Lower leg skin (tissue), 3 donors: ENCODE measurements around the gene ZNF560.

Experiments
- CTCF ChIP-seq, 3 donors: fragments of 450-650 bp; IDR thresholded peaks; one replicate each; pipeline ENCODE4 v1.5.1; 2016; ENCODE audit warnings: antibody characterized with exemption in 3 of 3, mild to moderate bottlenecking in 3 of 3, moderate library complexity in 2 of 3
- POLR2A ChIP-seq, 2 donors: fragments of 450-650 bp; IDR thresholded peaks; one replicate each; pipeline ENCODE4 v1.6.1; 2016 to 2017; ENCODE audit warnings: antibody characterized with exemption in 2 of 2, mild to moderate bottlenecking in 1 of 2, moderate library complexity in 1 of 2

DNA sequence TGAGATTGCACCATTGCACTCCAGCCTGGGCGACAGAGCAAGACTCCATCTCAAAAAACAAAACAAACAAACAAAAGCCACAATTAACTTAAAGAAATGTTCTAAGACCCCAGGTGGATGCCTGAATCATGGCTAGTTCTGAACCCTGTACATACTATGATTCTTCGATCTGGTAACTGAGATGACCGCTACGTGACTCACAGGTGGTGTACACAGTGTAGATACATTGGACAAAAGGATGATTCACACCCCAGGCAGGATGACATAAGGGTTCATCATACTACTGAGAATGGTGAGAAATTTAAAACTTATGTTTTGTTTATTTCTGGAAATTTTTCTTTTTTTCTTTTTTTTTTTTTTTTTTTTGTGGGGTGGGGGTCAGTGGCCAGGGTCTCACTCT lies 33.5 kb upstream of the ZNF560 start:
- TF ChIP-seq CTCF (IDR thresholded peaks at IDR 0.05) (no peak), POLR2A (IDR thresholded peaks at IDR 0.05) (no peak)
